ENCODE measurements around the gene CALU.

Gene CALU

GRCh38 chr7:128725531-128725930 lies 13.6 kb upstream of the CALU start:
- DNase-seq: no peak

- no peak for DNase-seq
Measured at GRCh38 chr7:128726059-128726736, 13.0 kb upstream of the CALU start.

GRCh38 chr7:128726737-128727072 lies 12.5 kb upstream of the CALU start:
- no peak for DNase-seq

DNA sequence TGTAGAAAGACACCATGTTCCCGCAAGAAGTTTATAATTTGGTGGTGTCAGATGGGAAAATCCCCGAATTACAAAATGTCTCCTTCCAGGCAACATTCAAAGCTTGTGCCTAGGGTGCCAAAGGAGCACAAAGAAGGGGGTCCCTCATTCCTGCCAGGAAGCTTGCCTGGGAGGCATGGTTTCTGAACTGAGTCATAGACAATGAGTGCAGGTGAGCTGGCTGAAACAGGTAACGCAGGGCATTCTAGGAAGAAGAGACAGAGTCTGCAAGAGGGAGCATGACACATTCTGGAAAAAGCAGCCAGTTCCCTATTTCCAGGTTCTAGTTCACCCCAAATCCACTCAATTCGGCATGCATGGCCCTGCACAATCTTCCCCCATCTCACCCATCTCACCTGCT lies 11.9 kb upstream of the CALU start:
- no peak for DNase-seq

- DNase-seq: no peak
Measured at GRCh38 chr7:128728598-128728997, 10.6 kb upstream of the CALU start.

- no peak for DNase-seq
Measured at GRCh38 chr7:128729494-128729893, 9.7 kb upstream of the CALU start.

DNA sequence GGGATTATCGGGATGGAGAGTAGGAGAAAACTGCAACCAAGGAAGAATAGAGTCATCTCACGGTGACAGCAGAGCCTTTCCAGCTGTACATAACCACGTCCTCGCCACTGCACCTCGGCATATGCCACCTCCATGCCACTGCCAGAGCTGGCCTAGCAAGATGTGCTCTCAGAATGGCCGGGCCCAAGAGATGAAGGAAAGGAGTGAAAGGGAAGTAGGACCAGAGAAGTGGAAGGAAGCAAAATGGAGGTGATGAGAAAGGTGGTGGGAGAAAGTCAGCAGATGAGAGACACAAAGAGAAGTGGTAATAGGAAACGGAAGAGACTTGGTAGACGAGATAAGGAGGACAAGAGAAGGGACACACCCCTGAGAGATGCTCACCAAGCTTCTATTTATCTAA lies 8.0 kb upstream of the CALU start:
- DNase-seq: no peak

GRCh38 chr7:128732521-128733277 lies 6.5 kb upstream of the CALU start:
- no peak for DNase-seq

GRCh38 chr7:128733278-128733645 lies 5.9 kb upstream of the CALU start:
- DNase-seq: no peak

- no peak for DNase-seq
Measured at GRCh38 chr7:128734890-128735289, 4.3 kb upstream of the CALU start.

DNA sequence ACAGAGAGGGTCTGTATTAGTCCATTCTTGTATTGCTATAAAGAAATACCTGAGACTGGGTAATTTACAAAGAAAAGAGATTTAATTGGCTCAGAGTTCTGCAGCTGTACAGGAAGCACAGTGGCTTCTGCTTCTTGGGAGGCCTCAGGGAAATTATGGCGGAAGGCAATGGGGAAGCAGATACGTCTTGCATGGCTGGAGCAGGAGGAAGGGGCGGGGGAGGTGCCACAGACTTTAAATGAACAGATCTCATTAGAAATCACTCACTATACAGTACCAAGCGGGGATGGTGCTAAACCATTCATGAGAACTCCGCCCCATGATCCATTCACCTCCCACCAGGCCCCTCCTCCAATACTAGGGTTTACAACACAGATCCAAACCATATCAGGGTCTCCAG lies 3.7 kb upstream of the CALU start:
- DNase-seq: no peak

DNA sequence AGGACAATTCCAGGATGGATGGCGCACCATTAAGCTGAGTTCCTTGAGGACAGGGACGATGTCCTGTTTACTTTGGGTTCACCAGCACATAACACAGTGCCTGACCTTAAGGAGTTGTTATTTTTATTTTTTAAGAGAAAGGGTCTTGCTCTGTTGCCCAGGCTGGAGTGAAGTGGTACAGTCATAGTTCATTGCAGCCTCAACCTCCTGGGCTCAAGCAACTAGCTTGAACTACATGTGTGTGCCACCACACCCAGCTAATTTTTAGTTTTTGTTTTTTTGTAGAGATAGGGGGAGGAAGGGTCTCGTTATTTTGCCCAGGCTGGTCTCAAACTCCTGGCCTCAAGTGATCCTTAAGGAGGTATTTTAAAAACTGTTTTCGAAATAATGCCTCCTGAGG lies 1.7 kb upstream of the CALU start:
- DNase-seq: no peak

- no peak for DNase-seq
Measured at GRCh38 chr7:128737867-128738385, 1.2 kb upstream of the CALU start.

DNA sequence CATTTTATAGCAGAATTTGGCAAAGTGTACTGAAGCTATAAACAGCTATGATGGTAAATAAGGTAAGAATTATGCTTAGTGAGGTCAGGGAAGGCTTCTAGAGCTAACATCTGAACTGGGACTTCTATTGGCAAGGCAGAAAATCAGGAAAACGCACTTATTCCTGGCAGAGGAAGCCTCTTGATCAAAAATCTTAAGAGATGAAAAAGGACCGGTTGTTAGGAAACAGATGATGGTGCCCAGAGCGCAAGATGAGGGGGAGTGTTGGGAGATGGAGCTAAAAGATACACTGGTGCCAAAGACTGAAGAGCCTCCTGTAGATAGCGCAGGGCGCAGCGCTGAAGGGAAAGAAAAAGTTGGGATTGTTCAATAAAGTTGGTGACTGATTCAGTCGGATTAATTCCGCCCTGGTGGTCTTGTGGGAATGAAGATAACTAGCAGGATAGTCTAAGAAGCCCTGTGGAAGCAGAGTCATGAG lies 550 bp upstream of the CALU start:
- no peak for DNase-seq

- DNase-seq: no peak
Measured at GRCh38 chr7:128739990-128740682, 977 bp downstream of the CALU start.

GRCh38 chr7:128740996-128741395 lies 1.8 kb downstream of the CALU start:
- no peak for DNase-seq

DNA sequence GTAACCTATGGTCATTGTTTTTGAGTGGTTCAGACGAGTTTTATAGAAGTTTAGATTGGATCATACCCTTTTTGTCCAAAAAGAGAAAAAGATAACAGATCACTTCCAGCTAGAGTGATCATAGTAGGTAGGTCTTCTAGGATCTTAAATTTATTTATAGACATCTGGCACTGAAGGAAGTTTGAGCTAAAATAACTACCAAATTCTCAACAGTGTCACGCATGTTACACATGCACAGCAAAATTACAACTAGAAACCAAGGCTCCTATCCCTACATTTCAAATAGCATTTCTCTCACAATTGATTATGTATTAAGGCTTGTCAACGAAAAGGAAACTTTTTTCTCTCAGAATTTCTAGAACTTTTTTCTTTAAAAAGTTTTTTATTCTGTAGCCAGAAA lies 2.3 kb downstream of the CALU start:
- no peak for DNase-seq

- DNase-seq: no peak
Measured at GRCh38 chr7:128742206-128742605, 3.0 kb downstream of the CALU start.

GRCh38 chr7:128743112-128743772 lies 4.1 kb downstream of the CALU start:
- DNase-seq: no peak

DNA sequence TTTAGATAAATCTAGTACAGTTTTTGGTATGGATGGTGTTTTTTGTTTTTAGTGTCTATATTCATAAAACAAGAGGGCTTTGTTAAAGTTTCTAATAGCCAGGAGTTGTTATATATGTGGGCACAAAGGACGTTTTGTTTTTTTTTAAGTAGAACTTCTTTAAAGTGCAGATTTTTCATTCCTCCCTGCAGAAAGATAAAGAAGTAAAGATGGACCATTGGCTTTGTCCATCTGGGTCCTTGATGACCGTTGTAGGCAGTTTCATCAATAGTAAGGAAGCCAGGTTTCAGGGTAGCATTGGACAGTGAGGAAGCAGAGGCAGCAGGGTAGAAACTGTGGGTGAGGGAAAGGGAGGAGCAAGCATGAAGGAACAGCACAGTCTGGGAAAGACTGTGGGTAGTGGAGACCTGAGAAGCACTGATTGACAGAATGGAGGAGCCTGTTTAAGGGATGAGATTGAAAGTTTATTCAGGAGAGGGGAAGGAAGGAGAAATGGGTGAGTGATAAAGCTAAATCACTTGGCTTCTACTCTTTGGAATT lies 5.3 kb downstream of the CALU start:
- no peak for DNase-seq

DNA sequence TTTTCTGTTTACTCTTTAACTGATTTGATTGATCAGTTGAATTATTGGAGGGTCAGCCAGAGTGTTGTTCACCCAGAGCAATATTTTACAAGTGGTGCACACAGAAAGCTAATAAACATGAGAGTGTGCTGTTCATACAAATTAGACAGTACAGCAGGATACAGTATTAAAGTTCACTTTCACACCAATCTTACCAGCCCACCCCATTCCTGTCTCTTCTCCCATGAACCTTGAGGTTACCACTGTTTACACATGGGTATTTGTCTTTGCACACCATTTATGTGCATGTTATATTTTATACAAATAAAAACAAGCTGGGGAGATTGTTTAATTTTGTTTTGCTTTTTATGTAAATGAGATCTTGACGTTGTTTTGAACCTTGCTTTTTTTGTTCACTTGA lies 6.5 kb downstream of the CALU start:
- no peak for DNase-seq

- DNase-seq: no peak
Measured at GRCh38 chr7:128747327-128748079, 8.3 kb downstream of the CALU start.
